ENCODE data around the gene TIMM23B. TPM values are rescaled to one million over a fixed set of nuclear protein-coding genes. Genes with fewer than 3 reads are reported as not detected.
"Not testable (repeated sequence)": the region's sequence is repeated elsewhere in the genome, so short reads cannot be mapped to it uniquely, and the experiment has no call there.

Gene TIMM23B
- total RNA-seq, 1 donor from 2014 or later: 11.7 TPM

DNA sequence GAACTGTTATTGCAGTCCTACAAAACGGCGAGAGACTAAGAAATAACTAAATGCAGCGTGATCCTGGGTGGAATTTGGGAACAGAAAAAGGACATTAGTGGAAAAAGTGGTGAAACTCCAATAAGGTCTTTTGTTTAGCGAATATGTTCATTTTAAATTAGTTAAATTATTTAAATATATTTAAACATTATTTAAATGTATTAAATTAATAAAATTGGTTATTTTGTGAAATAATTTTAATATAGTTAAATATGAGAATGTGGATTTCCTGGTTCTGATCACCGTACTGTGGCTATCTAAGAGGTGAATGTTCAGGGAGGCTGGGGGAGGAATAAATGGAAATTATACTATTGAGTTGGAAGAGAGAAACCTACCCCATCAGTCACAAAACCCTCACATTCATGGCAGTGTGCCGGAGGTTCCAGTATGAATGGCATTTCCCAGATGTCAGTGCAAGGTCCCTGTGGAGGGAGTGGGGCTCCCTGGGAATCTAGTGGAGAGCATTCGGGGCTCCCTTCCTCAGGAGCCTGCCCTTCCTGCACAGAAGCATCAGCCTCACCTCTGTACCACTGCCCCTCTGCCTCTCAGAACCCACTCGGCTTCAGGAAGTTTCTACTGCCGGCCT lies 73.9 kb downstream of the TIMM23B start:
- H3K27ac ChIP-seq; H3K9me3 ChIP-seq; DNase-seq; ATAC-seq; H3K4me3 ChIP-seq; intact Hi-C loops (cut with DNase I); H3K4me1 ChIP-seq; H3K27me3 ChIP-seq (ENCODE audit: low read depth); H3K36me3 ChIP-seq: not testable (repeated sequence)

DNA sequence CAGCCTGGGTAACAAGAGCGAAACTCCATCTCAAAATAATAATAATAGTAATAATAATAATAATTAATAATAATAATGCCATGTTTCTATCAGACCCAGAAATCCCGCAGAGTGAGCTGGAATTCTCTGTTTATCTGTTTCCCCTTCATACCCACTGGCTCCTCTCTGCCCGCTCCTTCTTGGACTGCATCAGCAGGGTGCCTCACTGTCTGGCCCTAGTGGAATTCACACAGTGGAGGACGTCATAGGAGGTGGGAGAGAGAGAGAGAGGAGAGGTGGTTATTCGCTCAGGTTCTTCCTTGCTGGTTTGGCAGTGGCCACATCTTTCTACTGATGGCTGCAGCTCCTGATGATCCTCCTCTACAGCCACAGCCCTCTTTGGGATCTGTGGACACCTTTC lies 75.1 kb downstream of the TIMM23B start:
- H3K27me3 ChIP-seq (ENCODE audit: low read depth); intact Hi-C loops (cut with DNase I); H3K9me3 ChIP-seq; H3K27ac ChIP-seq; DNase-seq; H3K36me3 ChIP-seq; H3K4me3 ChIP-seq; ATAC-seq; H3K4me1 ChIP-seq: not testable (repeated sequence)

DNA sequence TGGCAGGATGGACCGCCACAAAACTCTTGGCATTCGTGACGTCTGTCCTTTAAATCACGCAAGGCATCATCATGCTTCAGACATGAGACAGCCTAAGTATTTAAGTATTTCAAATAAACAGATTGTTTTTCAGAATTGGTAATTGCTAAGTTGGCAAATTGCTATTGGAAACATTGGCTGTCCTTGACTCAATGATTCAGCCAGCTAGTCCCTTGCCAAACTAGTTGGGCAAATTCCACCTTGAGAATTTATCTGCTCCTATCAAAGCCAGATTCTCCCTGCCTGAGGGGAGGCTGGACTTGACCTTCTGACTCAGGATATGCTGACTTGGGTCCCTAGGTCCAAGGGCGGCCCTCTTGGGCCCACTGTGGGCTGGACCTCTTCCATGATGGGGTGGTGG lies 75.8 kb downstream of the TIMM23B start:
- H3K4me3 ChIP-seq; DNase-seq; H3K9me3 ChIP-seq; H3K36me3 ChIP-seq; H3K27ac ChIP-seq; H3K27me3 ChIP-seq (ENCODE audit: low read depth); H3K4me1 ChIP-seq; ATAC-seq; intact Hi-C loops (cut with DNase I): not testable (repeated sequence)

DNA sequence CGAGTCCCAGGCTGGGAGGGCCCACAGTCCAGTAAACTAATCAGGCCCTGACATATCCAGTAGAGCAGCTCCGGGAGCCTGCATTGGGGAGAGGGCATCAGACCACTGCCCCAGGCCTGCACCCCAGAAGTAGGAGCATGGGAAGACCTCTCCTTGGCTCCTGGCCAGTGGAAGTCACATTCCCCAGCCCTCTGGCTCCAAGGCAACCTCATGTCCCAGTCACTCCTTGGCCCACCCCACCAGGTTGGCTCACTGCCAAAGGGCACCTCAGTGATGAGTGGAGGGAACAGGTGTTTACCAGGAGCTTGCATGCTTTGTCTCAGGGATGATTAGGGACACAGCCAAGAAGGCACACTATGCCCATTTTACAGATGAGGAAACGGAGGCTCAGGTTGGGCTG lies 77.4 kb downstream of the TIMM23B start:
- H3K4me3 ChIP-seq; ATAC-seq; H3K27ac ChIP-seq; H3K36me3 ChIP-seq; H3K4me1 ChIP-seq; H3K27me3 ChIP-seq (ENCODE audit: low read depth); DNase-seq; intact Hi-C loops (cut with DNase I); H3K9me3 ChIP-seq: not testable (repeated sequence)

DNA sequence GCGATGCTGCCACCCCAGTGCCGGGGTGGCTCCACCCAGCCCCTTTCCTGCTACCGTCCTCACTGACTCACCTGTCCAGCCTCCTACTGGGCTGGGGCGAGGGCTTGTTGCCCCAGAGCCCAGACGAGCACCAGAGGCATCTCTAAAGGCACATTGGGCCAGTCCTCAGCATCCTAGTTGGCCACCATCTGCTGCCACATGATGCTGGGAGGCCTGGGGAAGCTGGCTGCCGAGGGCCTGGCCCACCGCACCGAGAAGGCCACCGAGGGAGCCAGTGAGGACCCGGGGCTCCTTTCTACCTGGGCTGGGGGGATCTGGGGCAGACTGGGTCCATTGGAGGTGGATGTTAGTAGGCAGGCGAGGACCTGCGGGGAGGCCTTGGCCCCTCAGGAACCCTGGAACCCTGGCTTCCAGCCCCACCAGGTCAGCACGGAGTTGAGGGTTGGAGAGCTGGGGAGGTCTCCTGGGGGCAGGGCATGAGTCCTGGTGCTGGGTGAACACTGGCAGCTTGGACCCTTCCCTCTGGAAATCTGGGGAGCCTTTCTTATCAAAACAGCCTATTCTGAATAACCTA lies 78.7 kb downstream of the TIMM23B start:
- H3K36me3 ChIP-seq; ATAC-seq; intact Hi-C loops (cut with DNase I); H3K4me3 ChIP-seq; H3K27ac ChIP-seq; H3K27me3 ChIP-seq (ENCODE audit: low read depth); H3K4me1 ChIP-seq; H3K9me3 ChIP-seq; DNase-seq: not testable (repeated sequence)

DNA sequence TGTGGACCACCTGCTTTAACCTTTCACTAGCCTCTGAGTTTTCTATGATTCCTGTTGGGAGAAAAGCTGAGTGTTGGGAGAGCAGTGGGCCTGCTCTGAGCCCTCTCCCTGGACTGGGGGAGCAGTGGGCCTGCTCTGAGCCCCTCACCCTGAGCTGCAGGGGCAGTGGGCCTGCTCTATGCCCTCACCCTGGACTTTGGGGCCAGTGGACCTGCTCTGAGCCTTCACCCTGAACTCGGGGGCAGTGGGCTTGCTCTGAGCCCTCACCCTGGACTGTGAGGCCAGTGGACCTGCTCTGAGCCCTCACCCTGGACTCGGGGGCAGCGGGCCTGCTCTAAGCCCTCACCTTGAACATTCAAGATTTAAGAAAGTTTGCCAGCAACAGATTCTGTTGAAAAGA lies 79.8 kb downstream of the TIMM23B start:
- TF ChIP-seq, protein P1, sequence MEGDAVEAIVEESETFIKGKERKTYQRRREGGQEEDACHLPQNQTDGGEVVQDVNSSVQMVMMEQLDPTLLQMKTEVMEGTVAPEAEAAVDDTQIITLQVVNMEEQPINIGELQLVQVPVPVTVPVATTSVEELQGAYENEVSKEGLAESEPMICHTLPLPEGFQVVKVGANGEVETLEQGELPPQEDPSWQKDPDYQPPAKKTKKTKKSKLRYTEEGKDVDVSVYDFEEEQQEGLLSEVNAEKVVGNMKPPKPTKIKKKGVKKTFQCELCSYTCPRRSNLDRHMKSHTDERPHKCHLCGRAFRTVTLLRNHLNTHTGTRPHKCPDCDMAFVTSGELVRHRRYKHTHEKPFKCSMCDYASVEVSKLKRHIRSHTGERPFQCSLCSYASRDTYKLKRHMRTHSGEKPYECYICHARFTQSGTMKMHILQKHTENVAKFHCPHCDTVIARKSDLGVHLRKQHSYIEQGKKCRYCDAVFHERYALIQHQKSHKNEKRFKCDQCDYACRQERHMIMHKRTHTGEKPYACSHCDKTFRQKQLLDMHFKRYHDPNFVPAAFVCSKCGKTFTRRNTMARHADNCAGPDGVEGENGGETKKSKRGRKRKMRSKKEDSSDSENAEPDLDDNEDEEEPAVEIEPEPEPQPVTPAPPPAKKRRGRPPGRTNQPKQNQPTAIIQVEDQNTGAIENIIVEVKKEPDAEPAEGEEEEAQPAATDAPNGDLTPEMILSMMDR (IDR thresholded peaks at IDR 0.05): no peak
- H3K4me1 ChIP-seq: no peaks in the 10 kb centered on the region
- H3K4me3 ChIP-seq: no peak overlapping the region
- no peak for DNase-seq
- ATAC-seq: no peak
- H3K27me3 ChIP-seq (ENCODE audit: low read depth): peaks cover 10% of the 10 kb centered on the region
- no peaks in the 10 kb centered on the region for H3K36me3 ChIP-seq
- no peak overlapping the region for H3K27ac ChIP-seq
- H3K9me3 ChIP-seq: no peaks in the 10 kb centered on the region
- intact Hi-C loops (cut with DNase I): no loop called here

Other genes with a start within 250 kb of the TIMM23B start
- 0.30 TPM for gene OGDHL, start 179.7 kb upstream of the TIMM23B start, total RNA-seq
- gene PARG, start within 50 bp of the TIMM23B start, total RNA-seq: 24.2 TPM
- gene AGAP6, start 46.4 kb downstream of the TIMM23B start, total RNA-seq: 12.5 TPM
- gene WASHC2A, start 125.9 kb downstream of the TIMM23B start, total RNA-seq: 59.6 TPM

Measured in lower lobe of right lung (tissue), 2 donors.